Measurements from ENCODE around the gene GDF11. TPM values are rescaled to one million over a fixed set of nuclear protein-coding genes. Genes with fewer than 3 reads are reported as not detected.

Gene GDF11
- total RNA-seq, 1 experiment from 2014 or later, result 3.9 TPM

GRCh38 chr12:55718015-55718414, 24.9 kb upstream of the GDF11 start:
- H3K4me3 ChIP-seq, result peak overlapping the region; percentile 53; the same call in 1 of the 2 replicates

GRCh38 chr12:55718624-55719275, 24.2 kb upstream of the GDF11 start:
- H3K36me3 ChIP-seq, result peaks cover 9% of the 10 kb centered on the region
- H3K27me3 ChIP-seq, result no peaks in the 10 kb centered on the region
- H3K9me3 ChIP-seq, result no peaks in the 10 kb centered on the region
- DNase-seq, result no peak
- H3K4me3 ChIP-seq, result no peak overlapping the region

More at GRCh38 chr12:55718015-55718414, 24.9 kb upstream of the GDF11 start:
- H3K27me3 ChIP-seq, result no peaks in the 10 kb centered on the region
- H3K9me3 ChIP-seq, result no peaks in the 10 kb centered on the region
- DNase-seq, result peak; percentile 88
- peaks cover 1% of the 10 kb centered on the region; the same call in 1 of the 2 replicates for H3K36me3 ChIP-seq

- Histone ChIP-seq H3K9me3 (no peaks in the 10 kb centered on the region), H3K27me3 (no peaks in the 10 kb centered on the region), H3K36me3 (peaks cover 15% of the 10 kb centered on the region), H3K4me3 (no peak overlapping the region)
- no peak for DNase-seq
These were observed 23.6 kb upstream of the GDF11 start for GRCh38 chr12:55719371-55719770.

- H3K9me3 ChIP-seq, result no peaks in the 10 kb centered on the region
- peak within 1 kb of the TSS; percentile 25 for H3K4me3 ChIP-seq
- peaks cover 22% of the 10 kb centered on the region for H3K36me3 ChIP-seq
- no peaks in the 10 kb centered on the region for H3K27me3 ChIP-seq
- peak; percentile 98 for DNase-seq
These were observed 22.8 kb upstream of the GDF11 start, which contains the start of gene RDH5 for GRCh38 chr12:55720071-55720564. Gene RDH5, plus strand, starts transcription at chr12:55720393. Its CDS starts 792 bp downstream, at chr12:55721185.

GRCh38 chr12:55720894-55721444, 22.0 kb upstream of the GDF11 start:
- Histone ChIP-seq H3K9me3 (no peaks in the 10 kb centered on the region), H3K4me3 (peak overlapping the region; percentile 10; the same call in 1 of the 2 replicates)
- DNase-seq, result peak; percentile 99

GRCh38 chr12:55721601-55722213, 21.2 kb upstream of the GDF11 start:
- peak overlapping the region; percentile 10; the same call in 1 of the 2 replicates for H3K4me3 ChIP-seq
- H3K27me3 ChIP-seq, result no peaks in the 10 kb centered on the region
- H3K36me3 ChIP-seq, result peaks cover 38% of the 10 kb centered on the region
- no peaks in the 10 kb centered on the region for H3K9me3 ChIP-seq
- DNase-seq, result no peak

More at GRCh38 chr12:55720894-55721444, 22.0 kb upstream of the GDF11 start:
- no peaks in the 10 kb centered on the region for H3K27me3 ChIP-seq
- H3K36me3 ChIP-seq, result peaks cover 31% of the 10 kb centered on the region

- no peak overlapping the region for H3K4me3 ChIP-seq
- H3K27me3 ChIP-seq, result no peaks in the 10 kb centered on the region
- no peaks in the 10 kb centered on the region for H3K9me3 ChIP-seq
- DNase-seq, result no peak
- H3K36me3 ChIP-seq, result peaks cover 51% of the 10 kb centered on the region
These were observed 20.0 kb upstream of the GDF11 start for GRCh38 chr12:55722948-55723347.

GRCh38 chr12:55723516-55724225, 19.3 kb upstream of the GDF11 start:
- H3K9me3 ChIP-seq, result no peaks in the 10 kb centered on the region
- no peak for DNase-seq
- no peaks in the 10 kb centered on the region for H3K27me3 ChIP-seq
- no peak overlapping the region for H3K4me3 ChIP-seq
- peaks cover 53% of the 10 kb centered on the region for H3K36me3 ChIP-seq

- H3K9me3 ChIP-seq, result no peaks in the 10 kb centered on the region
- H3K4me3 ChIP-seq, result no peak overlapping the region
- peaks cover 53% of the 10 kb centered on the region for H3K36me3 ChIP-seq
- H3K27me3 ChIP-seq, result no peaks in the 10 kb centered on the region
- DNase-seq, result peak; percentile 71
These were observed 18.5 kb upstream of the GDF11 start for GRCh38 chr12:55724226-55724939.

GRCh38 chr12:55724940-55725309, 18.0 kb upstream of the GDF11 start:
- no peak overlapping the region for H3K4me3 ChIP-seq
- no peak for DNase-seq

GRCh38 chr12:55725556-55725955, 17.4 kb upstream of the GDF11 start:
- no peak for DNase-seq
- no peaks in the 10 kb centered on the region for H3K27me3 ChIP-seq
- peaks cover 53% of the 10 kb centered on the region for H3K36me3 ChIP-seq
- no peaks in the 10 kb centered on the region for H3K9me3 ChIP-seq
- H3K4me3 ChIP-seq, result no peak overlapping the region

More at GRCh38 chr12:55724940-55725309, 18.0 kb upstream of the GDF11 start:
- no peaks in the 10 kb centered on the region for H3K27me3 ChIP-seq
- H3K36me3 ChIP-seq, result peaks cover 53% of the 10 kb centered on the region
- H3K9me3 ChIP-seq, result no peaks in the 10 kb centered on the region

GRCh38 chr12:55726971-55727370, 16.0 kb upstream of the GDF11 start:
- H3K27me3 ChIP-seq, result no peaks in the 10 kb centered on the region
- peak overlapping the region; percentile 85 for H3K4me3 ChIP-seq
- DNase-seq, result no peak
- H3K9me3 ChIP-seq, result no peaks in the 10 kb centered on the region
- peaks cover 53% of the 10 kb centered on the region for H3K36me3 ChIP-seq

GRCh38 chr12:55727643-55728185, 15.2 kb upstream of the GDF11 start:
- H3K36me3 ChIP-seq, result peaks cover 53% of the 10 kb centered on the region
- peak overlapping the region; percentile 85 for H3K4me3 ChIP-seq
- no peaks in the 10 kb centered on the region for H3K27me3 ChIP-seq
- no peaks in the 10 kb centered on the region for H3K9me3 ChIP-seq
- DNase-seq, result peak; percentile 71

GRCh38 chr12:55728186-55728938, 14.6 kb upstream of the GDF11 start:
- peak; percentile 67 for DNase-seq
- Histone ChIP-seq H3K27me3 (no peaks in the 10 kb centered on the region), H3K9me3 (no peaks in the 10 kb centered on the region), H3K4me3 (peak overlapping the region; percentile 85), H3K36me3 (peaks cover 48% of the 10 kb centered on the region)

Measured in MG63 (cell line).